ENCODE measurements around the gene LMOD1. TPM values are rescaled to one million over a fixed set of nuclear protein-coding genes. Genes with fewer than 3 reads are reported as not detected.

LMOD1 gene
- total RNA-seq, 1 experiment from 2014 or later = not detected

GRCh38 chr1:201918343-201918742, 28.0 kb downstream of the LMOD1 start:
- H3K4me2 ChIP-seq (ENCODE audit: low read depth, low read length, poor library complexity, severe bottlenecking) = no peak overlapping the region
- H2AFZ ChIP-seq (ENCODE audit: low read length) = no peak overlapping the region

GRCh38 chr1:201917362-201918033, 28.9 kb downstream of the LMOD1 start:
- no peak overlapping the region for H3K9ac ChIP-seq (ENCODE audit: low read length)
- no peak overlapping the region for H2AFZ ChIP-seq (ENCODE audit: low read length)
- H3K9me3 ChIP-seq (ENCODE audit: low read length) = no peaks in the 10 kb centered on the region
- H3K4me2 ChIP-seq (ENCODE audit: low read depth, low read length, poor library complexity, severe bottlenecking) = no peak overlapping the region
- no peaks in the 10 kb centered on the region for H3K79me2 ChIP-seq (ENCODE audit: low read length)
- no peak for DNase-seq
- H3K36me3 ChIP-seq (ENCODE audit: insufficient read depth, low read length) = no peaks in the 10 kb centered on the region
- H4K20me1 ChIP-seq (ENCODE audit: insufficient read depth, low read depth, low read length) = no peaks in the 10 kb centered on the region
- no peak overlapping the region for H3K27ac ChIP-seq (ENCODE audit: low read length)
- H3K27me3 ChIP-seq (ENCODE audit: low read length) = no peaks in the 10 kb centered on the region
- no peaks in the 10 kb centered on the region for H3K4me1 ChIP-seq (ENCODE audit: low read length)
- no peaks in the 10 kb centered on the region for H3K9me2 ChIP-seq (replicated peaks; ENCODE audit: insufficient read depth, low read length)
- no peak overlapping the region for H3K4me3 ChIP-seq (ENCODE audit: low read length)

More at GRCh38 chr1:201918343-201918742, 28.0 kb downstream of the LMOD1 start:
- H3K4me1 ChIP-seq (ENCODE audit: low read length) = no peaks in the 10 kb centered on the region
- no peak for DNase-seq
- H4K20me1 ChIP-seq (ENCODE audit: insufficient read depth, low read depth, low read length) = no peaks in the 10 kb centered on the region
- H3K4me3 ChIP-seq (ENCODE audit: low read length) = no peak overlapping the region
- H3K9ac ChIP-seq (ENCODE audit: low read length) = no peak overlapping the region
- H3K79me2 ChIP-seq (ENCODE audit: low read length) = no peaks in the 10 kb centered on the region
- H3K27me3 ChIP-seq (ENCODE audit: low read length) = no peaks in the 10 kb centered on the region
- no peaks in the 10 kb centered on the region for H3K9me2 ChIP-seq (replicated peaks; ENCODE audit: insufficient read depth, low read length)
- no peak overlapping the region for H3K27ac ChIP-seq (ENCODE audit: low read length)
- no peaks in the 10 kb centered on the region for H3K36me3 ChIP-seq (ENCODE audit: insufficient read depth, low read length)
- H3K9me3 ChIP-seq (ENCODE audit: low read length) = no peaks in the 10 kb centered on the region

GRCh38 chr1:201916649-201917249, 29.6 kb downstream of the LMOD1 start:
- no peak overlapping the region for H3K4me2 ChIP-seq (ENCODE audit: low read depth, low read length, poor library complexity, severe bottlenecking)

GRCh38 chr1:201914456-201915235, 31.7 kb downstream of the LMOD1 start:
- Histone ChIP-seq H3K9me3 (ENCODE audit: low read length) (no peaks in the 10 kb centered on the region), H3K9ac (ENCODE audit: low read length) (no peak overlapping the region), H3K4me2 (ENCODE audit: low read depth, low read length, poor library complexity, severe bottlenecking) (no peak overlapping the region), H3K4me1 (ENCODE audit: low read length) (no peaks in the 10 kb centered on the region), H3K9me2 (replicated peaks; ENCODE audit: insufficient read depth, low read length) (no peaks in the 10 kb centered on the region), H4K20me1 (ENCODE audit: insufficient read depth, low read depth, low read length) (no peaks in the 10 kb centered on the region), H3K27ac (ENCODE audit: low read length) (no peak overlapping the region), H3K4me3 (ENCODE audit: low read length) (no peak overlapping the region), H3K36me3 (ENCODE audit: insufficient read depth, low read length) (no peaks in the 10 kb centered on the region), H3K79me2 (ENCODE audit: low read length) (no peaks in the 10 kb centered on the region), H3K27me3 (ENCODE audit: low read length) (no peaks in the 10 kb centered on the region), H2AFZ (ENCODE audit: low read length) (no peak overlapping the region)
- DNase-seq = no peak

More at GRCh38 chr1:201916649-201917249, 29.6 kb downstream of the LMOD1 start:
- H3K9me3 ChIP-seq (ENCODE audit: low read length) = no peaks in the 10 kb centered on the region
- no peaks in the 10 kb centered on the region for H4K20me1 ChIP-seq (ENCODE audit: insufficient read depth, low read depth, low read length)
- H3K27ac ChIP-seq (ENCODE audit: low read length) = no peak overlapping the region
- H3K4me1 ChIP-seq (ENCODE audit: low read length) = no peaks in the 10 kb centered on the region
- H2AFZ ChIP-seq (ENCODE audit: low read length) = no peak overlapping the region
- no peaks in the 10 kb centered on the region for H3K9me2 ChIP-seq (replicated peaks; ENCODE audit: insufficient read depth, low read length)
- H3K9ac ChIP-seq (ENCODE audit: low read length) = no peak overlapping the region
- H3K36me3 ChIP-seq (ENCODE audit: insufficient read depth, low read length) = no peaks in the 10 kb centered on the region
- no peak overlapping the region for H3K4me3 ChIP-seq (ENCODE audit: low read length)
- H3K27me3 ChIP-seq (ENCODE audit: low read length) = no peaks in the 10 kb centered on the region
- H3K79me2 ChIP-seq (ENCODE audit: low read length) = no peaks in the 10 kb centered on the region
- DNase-seq = no peak

- H3K36me3 ChIP-seq (ENCODE audit: insufficient read depth, low read length) = no peaks in the 10 kb centered on the region
- no peak overlapping the region for H3K9ac ChIP-seq (ENCODE audit: low read length)
- no peak overlapping the region for H2AFZ ChIP-seq (ENCODE audit: low read length)
- no peaks in the 10 kb centered on the region for H4K20me1 ChIP-seq (ENCODE audit: insufficient read depth, low read depth, low read length)
- no peaks in the 10 kb centered on the region for H3K79me2 ChIP-seq (ENCODE audit: low read length)
- no peaks in the 10 kb centered on the region for H3K27me3 ChIP-seq (ENCODE audit: low read length)
- no peaks in the 10 kb centered on the region for H3K9me2 ChIP-seq (replicated peaks; ENCODE audit: insufficient read depth, low read length)
- no peak overlapping the region for H3K4me2 ChIP-seq (ENCODE audit: low read depth, low read length, poor library complexity, severe bottlenecking)
- no peaks in the 10 kb centered on the region for H3K9me3 ChIP-seq (ENCODE audit: low read length)
- H3K4me3 ChIP-seq (ENCODE audit: low read length) = no peak overlapping the region
- H3K27ac ChIP-seq (ENCODE audit: low read length) = no peak overlapping the region
- no peak for DNase-seq
- no peaks in the 10 kb centered on the region for H3K4me1 ChIP-seq (ENCODE audit: low read length)
These were observed 33.5 kb downstream of the LMOD1 start for GRCh38 chr1:201912832-201913231.

- no peaks in the 10 kb centered on the region for H3K4me1 ChIP-seq (ENCODE audit: low read length)
- no peaks in the 10 kb centered on the region for H3K36me3 ChIP-seq (ENCODE audit: insufficient read depth, low read length)
- H3K9me2 ChIP-seq (replicated peaks; ENCODE audit: insufficient read depth, low read length) = no peaks in the 10 kb centered on the region
- no peak overlapping the region for H2AFZ ChIP-seq (ENCODE audit: low read length)
- no peaks in the 10 kb centered on the region for H4K20me1 ChIP-seq (ENCODE audit: insufficient read depth, low read depth, low read length)
- no peaks in the 10 kb centered on the region for H3K79me2 ChIP-seq (ENCODE audit: low read length)
- no peaks in the 10 kb centered on the region for H3K27me3 ChIP-seq (ENCODE audit: low read length)
- H3K4me2 ChIP-seq (ENCODE audit: low read depth, low read length, poor library complexity, severe bottlenecking) = no peak overlapping the region
- H3K4me3 ChIP-seq (ENCODE audit: low read length) = no peak overlapping the region
- H3K9me3 ChIP-seq (ENCODE audit: low read length) = no peaks in the 10 kb centered on the region
- no peak for DNase-seq
- no peak overlapping the region for H3K9ac ChIP-seq (ENCODE audit: low read length)
- no peak overlapping the region for H3K27ac ChIP-seq (ENCODE audit: low read length)
These were observed 34.3 kb downstream of the LMOD1 start for GRCh38 chr1:201911826-201912571.

GRCh38 chr1:201907621-201908020, 38.7 kb downstream of the LMOD1 start:
- H3K4me2 ChIP-seq (ENCODE audit: low read depth, low read length, poor library complexity, severe bottlenecking) = no peak overlapping the region
- H3K4me1 ChIP-seq (ENCODE audit: low read length) = no peaks in the 10 kb centered on the region
- DNase-seq = no peak
- no peaks in the 10 kb centered on the region for H3K9me3 ChIP-seq (ENCODE audit: low read length)
- H3K9ac ChIP-seq (ENCODE audit: low read length) = no peak overlapping the region
- H3K27ac ChIP-seq (ENCODE audit: low read length) = no peak overlapping the region
- no peaks in the 10 kb centered on the region for H3K9me2 ChIP-seq (replicated peaks; ENCODE audit: insufficient read depth, low read length)
- no peak overlapping the region for H2AFZ ChIP-seq (ENCODE audit: low read length)
- no peaks in the 10 kb centered on the region for H4K20me1 ChIP-seq (ENCODE audit: insufficient read depth, low read depth, low read length)
- no peaks in the 10 kb centered on the region for H3K27me3 ChIP-seq (ENCODE audit: low read length)
- H3K4me3 ChIP-seq (ENCODE audit: low read length) = no peak overlapping the region
- H3K36me3 ChIP-seq (ENCODE audit: insufficient read depth, low read length) = no peaks in the 10 kb centered on the region
- no peaks in the 10 kb centered on the region for H3K79me2 ChIP-seq (ENCODE audit: low read length)

GRCh38 chr1:201906336-201906735, 40.0 kb downstream of the LMOD1 start:
- H3K27me3 ChIP-seq (ENCODE audit: low read length) = no peaks in the 10 kb centered on the region
- no peak overlapping the region for H3K4me3 ChIP-seq (ENCODE audit: low read length)
- H3K9me2 ChIP-seq (replicated peaks; ENCODE audit: insufficient read depth, low read length) = no peaks in the 10 kb centered on the region
- no peak overlapping the region for H3K27ac ChIP-seq (ENCODE audit: low read length)
- H2AFZ ChIP-seq (ENCODE audit: low read length) = no peak overlapping the region
- H3K9ac ChIP-seq (ENCODE audit: low read length) = no peak overlapping the region
- H3K79me2 ChIP-seq (ENCODE audit: low read length) = no peaks in the 10 kb centered on the region
- H4K20me1 ChIP-seq (ENCODE audit: insufficient read depth, low read depth, low read length) = no peaks in the 10 kb centered on the region
- H3K4me2 ChIP-seq (ENCODE audit: low read depth, low read length, poor library complexity, severe bottlenecking) = no peak overlapping the region
- DNase-seq = no peak
- no peaks in the 10 kb centered on the region for H3K9me3 ChIP-seq (ENCODE audit: low read length)
- H3K4me1 ChIP-seq (ENCODE audit: low read length) = no peaks in the 10 kb centered on the region
- H3K36me3 ChIP-seq (ENCODE audit: insufficient read depth, low read length) = no peaks in the 10 kb centered on the region
